Epithelial cell of prostate (primary cell): ENCODE measurements around the gene BLTP2.
"Not testable (repeated sequence)": the region's sequence is repeated elsewhere in the genome, so short reads cannot be mapped to it uniquely, and the experiment has no call there.

ENCODE experiments used
- DNase-seq: peaks from one replicate; pipeline ENCODE4 v3.0.0-alpha.2; 2011; ENCODE audit warnings: low read depth, low spot score
- H3K27ac ChIP-seq: fragments of 450-650 bp; 2 replicates; pipeline ENCODE4 v1.5.1; 2017; ENCODE audit warnings: mild to moderate bottlenecking

The BLTP2 gene

DNA sequence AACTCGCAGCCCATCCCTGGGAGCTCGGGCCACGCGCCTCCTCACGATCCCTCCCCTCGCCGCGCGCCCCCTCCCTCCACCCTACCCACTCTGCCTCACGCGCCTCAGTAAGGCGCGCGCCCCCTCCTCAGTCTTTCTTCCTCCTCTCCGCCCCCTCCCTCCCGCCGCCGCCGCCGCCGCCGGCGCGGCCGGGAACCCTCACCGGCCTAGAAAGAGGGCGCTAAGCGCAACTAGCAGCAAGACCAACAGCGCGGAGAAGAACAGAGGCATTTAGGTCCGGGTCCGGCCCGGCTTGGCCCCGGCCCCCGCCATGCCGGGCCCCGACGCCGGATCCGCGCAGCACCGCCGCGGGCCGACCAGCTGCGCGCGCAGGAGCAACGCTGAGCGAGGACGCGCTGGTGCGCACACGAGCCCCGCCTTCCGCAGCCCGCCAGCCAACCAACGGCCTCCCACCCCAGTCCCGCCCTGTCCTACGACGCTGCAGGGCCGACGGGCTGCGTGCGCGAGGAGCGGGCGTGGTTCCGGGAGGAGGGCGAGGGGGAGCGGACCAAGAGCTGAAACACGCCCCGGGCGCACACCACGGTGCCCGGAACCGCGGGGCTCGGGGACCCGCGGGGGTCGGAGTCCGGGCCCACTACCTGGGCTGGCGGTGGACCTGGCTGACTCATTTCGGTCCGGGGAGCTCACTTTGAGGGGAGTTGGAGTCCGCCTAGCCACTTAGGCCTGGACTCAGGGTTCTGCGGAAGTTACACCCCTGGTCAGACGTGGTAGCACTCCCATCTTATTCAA lies at the start of gene BLTP2:
BLTP2 (minus strand) TSS at position 372 of the 789 bp plus-strand sequence; CDS start at position 270, 102 bp downstream.
- peak; percentile 75 for DNase-seq
- H3K27ac ChIP-seq = peak within 1 kb of the TSS; percentile 71

DNA sequence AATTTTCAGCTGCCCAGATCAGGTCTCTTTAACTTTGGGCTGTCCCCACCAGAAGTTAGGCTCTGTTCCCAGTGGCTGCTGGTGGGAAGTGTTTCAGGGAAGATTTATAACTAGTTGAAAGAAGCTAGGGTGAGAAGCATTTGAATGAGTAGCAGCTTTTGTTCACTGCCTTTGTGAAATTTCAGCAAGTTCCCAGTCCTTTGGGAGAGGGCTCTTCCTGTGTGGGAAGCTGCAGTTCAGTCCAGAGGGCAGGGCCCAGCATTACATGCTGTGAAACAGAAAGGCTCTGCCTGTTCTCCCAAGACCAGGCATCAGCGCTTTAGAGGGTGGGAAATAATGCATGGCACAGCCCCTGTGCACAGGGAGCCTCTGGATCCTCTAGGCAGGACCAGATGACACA lies 48.9 kb upstream of the BLTP2 start:
- no peak overlapping the region for H3K27ac ChIP-seq
- no peak for DNase-seq

DNA sequence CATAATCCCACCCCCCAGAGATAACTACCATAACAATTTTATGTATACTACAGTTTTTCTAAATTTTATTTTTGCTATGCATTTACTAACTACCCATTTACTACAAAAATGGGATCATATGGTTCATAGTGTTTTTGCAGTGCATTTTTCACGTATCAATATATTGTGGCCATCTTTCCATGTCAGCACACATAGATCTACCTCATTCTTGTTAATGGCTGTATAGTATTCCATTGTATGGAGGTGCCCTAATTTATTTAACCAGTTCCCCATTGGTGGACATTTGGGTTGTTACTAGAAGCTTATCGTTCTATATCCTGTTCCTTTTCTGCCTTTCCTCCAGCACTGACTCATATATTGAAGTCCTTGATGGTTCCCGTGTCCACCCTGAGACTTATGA lies 44.1 kb upstream of the BLTP2 start:
- DNase-seq = no peak

GRCh38 chr17:28688481-28688880 lies 43.5 kb upstream of the BLTP2 start:
- no peak for DNase-seq
- H3K27ac ChIP-seq = no peak overlapping the region

More for the DNA sequence above, 44.1 kb upstream of the BLTP2 start:
- no peak overlapping the region for H3K27ac ChIP-seq

DNA sequence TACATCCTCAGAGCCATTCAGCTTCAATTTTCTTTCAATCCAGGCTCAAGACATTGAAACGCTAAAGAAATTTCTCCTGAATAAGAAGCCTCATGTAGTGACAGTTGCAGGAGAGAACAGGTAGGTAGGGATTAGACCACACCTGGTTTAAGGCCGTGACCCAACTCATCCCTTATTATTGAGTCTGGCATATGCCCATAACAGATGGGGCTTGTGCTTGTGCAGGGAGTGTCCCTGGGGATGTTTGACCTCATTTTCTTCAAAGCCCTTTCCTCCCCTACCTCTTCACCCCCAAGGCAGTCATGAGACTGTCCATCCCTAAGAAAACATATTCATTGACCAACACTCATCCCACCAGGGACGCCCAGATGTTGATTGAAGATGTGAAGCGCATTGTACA lies 41.3 kb upstream of the BLTP2 start:
- no peak overlapping the region for H3K27ac ChIP-seq
- DNase-seq = no peak

GRCh38 chr17:28685366-28685765 lies 40.4 kb upstream of the BLTP2 start:
- H3K27ac ChIP-seq = no peak overlapping the region
- no peak for DNase-seq

- H3K27ac ChIP-seq = no peak overlapping the region
- DNase-seq = no peak
These were observed 40.0 kb upstream of the BLTP2 start for GRCh38 chr17:28684963-28685362.

DNA sequence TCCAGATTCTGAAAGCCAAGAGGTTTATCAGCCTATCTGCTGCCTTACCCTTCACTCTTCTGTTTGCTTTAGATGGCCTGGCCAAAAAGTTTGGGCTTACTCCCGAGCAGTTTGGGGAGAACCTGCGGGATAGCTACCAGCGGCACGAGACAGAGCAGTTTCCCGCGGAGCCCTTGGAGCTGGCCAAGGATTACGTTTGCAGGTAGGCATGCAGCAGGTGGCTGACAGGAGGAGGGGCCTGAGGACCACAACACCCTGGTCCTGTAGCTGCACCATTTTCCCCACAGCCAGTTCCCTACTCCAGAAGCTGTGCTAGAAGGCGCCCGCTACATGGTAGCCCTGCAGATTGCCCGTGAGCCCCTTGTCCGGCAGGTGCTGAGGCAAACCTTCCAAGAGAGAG lies 37.7 kb upstream of the BLTP2 start:
- DNase-seq = no peak

GRCh38 chr17:28675980-28676379 lies 31.0 kb upstream of the BLTP2 start:
- DNase-seq = no peak
- no peak overlapping the region for H3K27ac ChIP-seq

More for the DNA sequence above, 37.7 kb upstream of the BLTP2 start:
- no peak overlapping the region for H3K27ac ChIP-seq

- no peak for DNase-seq
- H3K27ac ChIP-seq = no peak overlapping the region
These were observed 30.5 kb upstream of the BLTP2 start for GRCh38 chr17:28675490-28675889.

GRCh38 chr17:28669918-28670317 lies 25.0 kb upstream of the BLTP2 start:
- H3K27ac ChIP-seq = no peak overlapping the region
- no peak for DNase-seq

GRCh38 chr17:28667870-28668269 lies 22.9 kb upstream of the BLTP2 start:
- no peak for DNase-seq
- no peak overlapping the region for H3K27ac ChIP-seq

DNA sequence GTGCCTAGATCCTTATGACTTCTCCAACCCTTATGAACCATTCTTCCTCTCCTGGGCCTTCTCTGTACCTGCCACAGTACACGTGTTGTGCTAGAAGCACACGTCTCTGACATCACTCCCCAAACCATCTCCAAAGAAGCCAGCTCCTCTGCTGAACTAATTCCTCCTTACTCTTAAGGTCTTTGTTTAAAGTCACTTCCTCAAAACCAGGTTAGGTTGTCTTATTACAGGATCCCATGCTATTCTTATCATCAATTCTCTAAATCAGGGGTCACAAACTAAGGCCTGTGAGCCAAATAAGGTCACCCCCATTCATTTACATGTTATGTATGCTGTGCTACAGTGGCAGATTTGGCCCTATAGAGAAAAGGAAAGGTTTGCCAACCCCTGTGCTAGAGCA lies 21.0 kb upstream of the BLTP2 start:
- no peak overlapping the region for H3K27ac ChIP-seq
- DNase-seq = no peak

GRCh38 chr17:28663723-28664122 lies 18.8 kb upstream of the BLTP2 start:
- H3K27ac ChIP-seq = no peak overlapping the region
- no peak for DNase-seq

GRCh38 chr17:28662527-28662829 lies 17.5 kb upstream of the BLTP2 start:
- no peak for DNase-seq
- H3K27ac ChIP-seq = peak overlapping the region; percentile 92

GRCh38 chr17:28661635-28662526 lies 16.9 kb upstream of the BLTP2 start, which contains the start of the genes SDF2 and SUPT6H:
Gene SDF2, minus strand, starts transcription at chr17:28661906. Its CDS starts 30 bp downstream, at chr17:28661876.
Gene SUPT6H, plus strand, starts transcription at chr17:28662205. Its CDS starts 11,197 bp downstream, at chr17:28673402.
- DNase-seq = no peak
- H3K27ac ChIP-seq = peak within 1 kb of the TSS; percentile 92

- DNase-seq, H3K27ac ChIP-seq: not testable (repeated sequence)
These were observed 14.5 kb upstream of the BLTP2 start for GRCh38 chr17:28659497-28659881.

GRCh38 chr17:28658766-28659496 lies 14.0 kb upstream of the BLTP2 start:
- H3K27ac ChIP-seq, DNase-seq: not testable (repeated sequence)

DNA sequence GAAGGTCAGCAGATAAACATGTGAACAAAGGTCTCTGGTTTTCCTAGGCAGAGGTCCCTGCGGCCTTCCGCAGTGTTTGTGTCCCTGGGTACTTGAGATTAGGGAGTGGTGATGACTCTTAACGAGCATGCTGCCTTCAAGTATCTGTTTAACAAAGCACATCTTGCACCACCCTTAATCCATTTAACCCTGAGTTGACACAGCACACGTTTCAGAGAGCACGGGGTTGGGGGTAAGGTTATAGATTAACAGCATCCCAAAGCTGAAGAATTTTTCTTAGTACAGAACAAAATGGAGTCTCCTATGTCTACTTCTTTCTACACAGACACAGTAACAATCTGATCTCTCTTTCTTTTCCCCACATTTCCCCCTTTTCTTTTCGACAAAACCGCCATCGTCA lies 13.4 kb upstream of the BLTP2 start:
- not testable (repeated sequence) for DNase-seq, H3K27ac ChIP-seq

DNA sequence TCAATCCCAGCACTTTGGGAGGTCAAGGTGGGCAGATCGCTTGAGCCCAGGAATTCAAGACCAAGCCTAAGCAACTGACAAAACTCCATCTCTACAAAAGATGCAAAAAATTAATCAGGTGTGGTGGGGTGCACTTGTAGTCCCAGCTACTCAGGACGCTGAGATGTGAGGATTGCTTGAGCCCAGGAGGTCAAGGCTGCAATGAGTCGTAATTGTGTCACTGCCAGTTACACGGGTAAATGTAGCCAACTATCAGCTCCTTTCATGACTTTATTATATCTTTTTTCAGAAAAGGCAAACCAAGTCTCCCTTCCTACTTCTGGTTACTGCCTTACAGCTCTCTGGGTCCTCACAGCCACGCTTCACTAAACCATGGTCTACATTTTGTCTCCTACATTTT lies 12.8 kb upstream of the BLTP2 start:
- DNase-seq = no peak

DNA sequence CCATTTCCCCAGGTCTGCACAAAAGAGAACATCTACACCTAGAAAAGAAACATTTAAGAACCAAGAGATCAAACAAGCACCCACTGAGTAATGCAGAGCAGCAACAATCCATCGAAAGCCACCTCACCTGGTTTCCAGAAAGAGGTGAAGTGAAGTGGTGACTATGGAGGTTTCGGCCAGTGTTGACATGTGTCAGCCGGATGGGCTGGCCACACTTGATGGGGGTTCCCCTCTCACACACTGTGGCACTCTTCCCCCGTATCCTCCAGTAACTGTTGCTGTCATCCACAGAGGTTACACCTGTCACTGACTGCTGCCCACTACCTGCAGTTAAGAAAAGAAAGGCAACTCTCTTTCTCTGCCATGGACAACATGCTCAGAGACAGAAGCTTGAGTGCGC lies 10.2 kb upstream of the BLTP2 start:
- H3K27ac ChIP-seq = no peak overlapping the region
- DNase-seq = no peak

More for the DNA sequence above, 12.8 kb upstream of the BLTP2 start:
- no peak overlapping the region for H3K27ac ChIP-seq
